Nephron (organoid): ENCODE data around the gene PLEKHG7.

Experiments used
- H3K27ac Mint-ChIP-seq, 3 experiments: 2 replicates each; pipeline ENCODE4 v1.8.0; 2020; ENCODE audit warnings: mixed read lengths in 3 of 3, mild to moderate bottlenecking in 2 of 3, moderate library complexity in 1 of 3
- H3K27me3 Mint-ChIP-seq: 2 replicates; pipeline ENCODE4 v1.8.0; 2021; ENCODE audit warnings: low read depth, mild to moderate bottlenecking, moderate library complexity, mixed read lengths
- H3K36me3 Mint-ChIP-seq: 2 replicates; pipeline ENCODE4 v1.8.0; 2020; ENCODE audit warnings: low read depth, mixed read lengths
- H3K4me1 Mint-ChIP-seq: 2 replicates; pipeline ENCODE4 v1.8.0; 2020; ENCODE audit warnings: mixed read lengths
- H3K4me3 Mint-ChIP-seq, 3 experiments: 2 replicates each; pipeline ENCODE4 v1.8.0; 2020; ENCODE audit warnings: mild to moderate bottlenecking in 3 of 3, mixed read lengths in 3 of 3, moderate library complexity in 2 of 3
- H3K9me3 Mint-ChIP-seq: 2 replicates; pipeline ENCODE4 v1.8.0; 2020; ENCODE audit warnings: mixed read lengths
- TF ChIP-seq, protein P1 (sequence below), 3 experiments: fragments of 200-600 bp; sonication (generic); IDR thresholded peaks; one replicate each; pipeline ENCODE4 v1.5.0; 2021; ENCODE audit warnings: antibody characterized with exemption in 3 of 3; ENCODE audit not compliant: unreplicated experiment in 3 of 3

The PLEKHG7 gene

GRCh38 chr12:92726850-92727249 lies 24.1 kb downstream of the PLEKHG7 start:
- Mint-ChIP-seq H3K36me3 (no peaks in the 10 kb centered on the region), H3K27me3 (no peaks in the 10 kb centered on the region), H3K27ac (no peak overlapping the region), H3K9me3 (peaks cover 8% of the 10 kb centered on the region), H3K4me3 (no peak overlapping the region), H3K4me1 (peaks cover 24% of the 10 kb centered on the region)
- TF ChIP-seq, protein P1, sequence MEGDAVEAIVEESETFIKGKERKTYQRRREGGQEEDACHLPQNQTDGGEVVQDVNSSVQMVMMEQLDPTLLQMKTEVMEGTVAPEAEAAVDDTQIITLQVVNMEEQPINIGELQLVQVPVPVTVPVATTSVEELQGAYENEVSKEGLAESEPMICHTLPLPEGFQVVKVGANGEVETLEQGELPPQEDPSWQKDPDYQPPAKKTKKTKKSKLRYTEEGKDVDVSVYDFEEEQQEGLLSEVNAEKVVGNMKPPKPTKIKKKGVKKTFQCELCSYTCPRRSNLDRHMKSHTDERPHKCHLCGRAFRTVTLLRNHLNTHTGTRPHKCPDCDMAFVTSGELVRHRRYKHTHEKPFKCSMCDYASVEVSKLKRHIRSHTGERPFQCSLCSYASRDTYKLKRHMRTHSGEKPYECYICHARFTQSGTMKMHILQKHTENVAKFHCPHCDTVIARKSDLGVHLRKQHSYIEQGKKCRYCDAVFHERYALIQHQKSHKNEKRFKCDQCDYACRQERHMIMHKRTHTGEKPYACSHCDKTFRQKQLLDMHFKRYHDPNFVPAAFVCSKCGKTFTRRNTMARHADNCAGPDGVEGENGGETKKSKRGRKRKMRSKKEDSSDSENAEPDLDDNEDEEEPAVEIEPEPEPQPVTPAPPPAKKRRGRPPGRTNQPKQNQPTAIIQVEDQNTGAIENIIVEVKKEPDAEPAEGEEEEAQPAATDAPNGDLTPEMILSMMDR (IDR thresholded peaks at IDR 0.05; ENCODE audit: unreplicated experiment in 3 of 3) = no peak

DNA sequence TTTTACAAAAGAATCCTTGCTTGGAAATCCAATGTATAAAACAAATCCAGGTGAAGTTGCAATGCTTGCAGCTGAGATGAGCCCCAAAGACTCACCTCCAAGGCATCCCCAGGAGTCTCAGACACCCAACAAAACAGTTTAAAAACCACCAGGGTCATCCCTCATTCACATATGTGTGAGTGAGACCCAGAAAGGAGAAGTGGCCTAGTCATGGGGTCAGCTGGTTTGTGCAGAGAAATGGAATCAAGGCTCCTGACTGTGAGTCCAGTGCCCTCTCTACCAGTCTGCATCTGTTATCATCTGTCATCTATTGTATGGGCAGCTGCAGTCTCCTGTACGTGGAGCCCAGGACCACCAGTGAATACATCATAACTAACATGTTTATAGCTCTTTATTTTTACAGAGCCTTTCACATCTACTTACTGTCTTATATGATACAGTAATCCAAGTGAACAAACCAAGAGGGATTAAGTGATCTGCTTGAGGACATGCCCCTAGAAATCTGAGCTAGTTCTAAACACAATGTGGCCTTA lies 27.1 kb downstream of the PLEKHG7 start:
- Mint-ChIP-seq H3K4me3 (no peak overlapping the region), H3K9me3 (peaks cover 4% of the 10 kb centered on the region)
- TF ChIP-seq, protein P1 (IDR thresholded peaks at IDR 0.05; ENCODE audit: unreplicated experiment in 3 of 3) = no peak

DNA sequence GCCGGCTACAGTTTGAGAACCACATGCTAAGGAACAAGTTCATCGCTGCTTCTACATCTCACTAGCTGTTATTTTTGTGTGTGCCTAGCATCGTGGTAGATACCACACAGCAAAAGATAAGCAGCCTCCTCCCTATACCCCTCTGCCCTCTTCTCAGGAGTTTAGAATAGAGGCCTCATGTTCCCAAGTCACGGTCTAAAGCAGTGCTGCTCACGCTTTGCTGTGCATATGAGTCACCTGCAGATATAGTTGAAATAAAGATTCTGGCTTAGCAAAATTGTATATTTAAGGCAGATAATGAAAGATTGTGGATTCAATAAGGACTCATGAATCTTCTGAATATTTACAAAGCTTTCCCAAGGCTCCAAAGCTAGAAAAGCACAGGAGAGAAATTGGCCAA lies 28.0 kb downstream of the PLEKHG7 start:
- Mint-ChIP-seq H3K27me3 (peaks cover 3% of the 10 kb centered on the region), H3K36me3 (no peaks in the 10 kb centered on the region), H3K4me3 (no peak overlapping the region), H3K4me1 (peaks cover 42% of the 10 kb centered on the region), H3K9me3 (no peaks in the 10 kb centered on the region), H3K27ac (no peak overlapping the region)
- TF ChIP-seq, protein P1 (IDR thresholded peaks at IDR 0.05; ENCODE audit: unreplicated experiment in 3 of 3) = no peak

More for the DNA sequence above, 27.1 kb downstream of the PLEKHG7 start:
- Mint-ChIP-seq H3K36me3 (no peaks in the 10 kb centered on the region), H3K27me3 (peaks cover 2% of the 10 kb centered on the region), H3K27ac (no peak overlapping the region), H3K4me1 (peaks cover 33% of the 10 kb centered on the region)

GRCh38 chr12:92732216-92732615 lies 29.4 kb downstream of the PLEKHG7 start:
- Mint-ChIP-seq H3K9me3 (no peaks in the 10 kb centered on the region), H3K4me1 (peaks cover 42% of the 10 kb centered on the region), H3K27me3 (peaks cover 3% of the 10 kb centered on the region), H3K27ac (no peak overlapping the region), H3K36me3 (no peaks in the 10 kb centered on the region), H3K4me3 (no peak overlapping the region)
- TF ChIP-seq, protein P1 (IDR thresholded peaks at IDR 0.05; ENCODE audit: unreplicated experiment in 3 of 3) = no peak

GRCh38 chr12:92732716-92733115 lies 29.9 kb downstream of the PLEKHG7 start:
- TF ChIP-seq, protein P1 (IDR thresholded peaks at IDR 0.05; ENCODE audit: unreplicated experiment in 3 of 3) = no peak
- Mint-ChIP-seq H3K4me3 (no peak overlapping the region), H3K36me3 (no peaks in the 10 kb centered on the region), H3K9me3 (no peaks in the 10 kb centered on the region), H3K27ac (no peak overlapping the region), H3K4me1 (peaks cover 47% of the 10 kb centered on the region), H3K27me3 (peaks cover 3% of the 10 kb centered on the region)

- Mint-ChIP-seq H3K9me3 (no peaks in the 10 kb centered on the region), H3K4me3 (no peak overlapping the region), H3K4me1 (peaks cover 50% of the 10 kb centered on the region), H3K36me3 (no peaks in the 10 kb centered on the region), H3K27me3 (peaks cover 3% of the 10 kb centered on the region), H3K27ac (no peak overlapping the region)
- TF ChIP-seq, protein P1 (IDR thresholded peaks at IDR 0.05; ENCODE audit: unreplicated experiment in 3 of 3) = no peak
Measured at GRCh38 chr12:92733181-92733580, 30.4 kb downstream of the PLEKHG7 start.
